K562 (cell line): ENCODE measurements around the gene MUCL1. TPM values are rescaled to one million over a fixed set of nuclear protein-coding genes. Genes with fewer than 3 reads are reported as not detected.

ENCODE experiments used
- ATAC-seq: fragments of 200-7000 bp; cut with Tn5 transposase; 3 replicates; pipeline ENCODE4 v1.9.1; 2020; ENCODE audit warnings: moderate library complexity
- BruUV-seq: library from RNA; stranded (reverse); fragments of 400-500 nt; replicated peaks from 2 replicates; lab custom pipeline; 2021; lab: Mats Ljungman, UMichigan
- CTCF ChIA-PET: fragments of 300-600 bp; formaldehyde crosslinking; extraction: SDS; loops from one replicate; lab custom pipeline; 2021; ENCODE audit warnings: low intra/inter-chr PET ratio; lab: Yijun Ruan, JAX
- POLR2A ChIA-PET: fragments of 300-600, 350-650 bp; sonication (Branson Sonifier 250); formaldehyde crosslinking; extraction: SDS; loops from one replicate; lab custom pipeline; 2021; ENCODE audit warnings: antibody characterized with exemption, inconsistent platforms; lab: Yijun Ruan, JAX
- DNase-seq, 4 experiments: peaks; one replicate each; pipeline versions ENCODE4 v3.0.0 to v3.0.0-alpha.2; 2011 to 2018; ENCODE audit warnings: low spot score in 3 of 4, mixed read lengths in 3 of 4; ENCODE audit errors: extremely low read depth in 1 of 4
- FAIRE-seq: peaks from 2 replicates; lab custom pipeline; 2011; peaks lifted over from hg19 to GRCh38; lab: Jason Lieb, UNC
- H2AFZ ChIP-seq: 2 replicates; pipeline ENCODE4 v1.6.0; 2011; ENCODE audit warnings: low read depth, low read length, control low read depth, inconsistent platforms
- H3K27ac ChIP-seq: fragments of 200-600 bp; 3 replicates; pipeline ENCODE4 v1.8.0; 2011; ENCODE audit warnings: low read depth, mild to moderate bottlenecking, control low read depth, inconsistent platforms, low read length, moderate library complexity, mixed read lengths; ENCODE audit errors: extremely low read depth
- H3K27me3 ChIP-seq, 2 experiments: fragments of 300-600 bp in 1 of 2; 2 replicates in 1 of 2; 3 replicates in 1 of 2; pipeline versions ENCODE4 v1.6.0 to v1.8.0; 2011; ENCODE audit warnings: inconsistent platforms in 2 of 2, low read length in 2 of 2, mild to moderate bottlenecking in 1 of 2, mixed read lengths in 1 of 2, moderate library complexity in 1 of 2; ENCODE audit not compliant: control insufficient read depth in 2 of 2, insufficient read depth in 2 of 2
- H3K36me3 ChIP-seq: fragments of 300-600 bp; 3 replicates; pipeline ENCODE4 v1.8.0; 2011; ENCODE audit warnings: mild to moderate bottlenecking, low read length, inconsistent platforms; ENCODE audit not compliant: control insufficient read depth, insufficient read depth
- H3K4me1 ChIP-seq, 2 experiments: fragments of 200-600 bp in 1 of 2; replicated peaks in 1 of 2; 2 replicates in 1 of 2; 3 replicates in 1 of 2; pipeline versions ENCODE4 v1.5.1 to v1.8.0; 2011; ENCODE audit warnings: inconsistent platforms in 2 of 2, low read length in 2 of 2, mild to moderate bottlenecking in 1 of 2, mixed read lengths in 1 of 2, moderate library complexity in 1 of 2; ENCODE audit not compliant: control insufficient read depth in 2 of 2, insufficient read depth in 2 of 2
- H3K4me2 ChIP-seq: 2 replicates; pipeline ENCODE4 v1.6.1; 2011; ENCODE audit warnings: low read length, control low read depth, inconsistent platforms, mixed read lengths; ENCODE audit not compliant: insufficient read depth
- H3K4me3 ChIP-seq: fragments of 200-600 bp; sonication (generic), shearing (Covaris generic); 2 replicates; pipeline ENCODE4 v1.5.1; 2016; ENCODE audit warnings: control low read depth, inconsistent platforms
- H3K79me2 ChIP-seq: fragments of 200-600 bp; 3 replicates; pipeline ENCODE4 v1.8.0; 2011; ENCODE audit warnings: low read length, inconsistent platforms; ENCODE audit not compliant: control insufficient read depth, insufficient read depth
- H3K9ac ChIP-seq, 2 experiments: 2 replicates each; pipeline versions ENCODE4 v1.6.0 to v1.6.1; 2011; ENCODE audit warnings: low read depth in 2 of 2, low read length in 2 of 2, control low read depth in 1 of 2, inconsistent platforms in 1 of 2, mild to moderate bottlenecking in 1 of 2, mixed read lengths in 1 of 2; ENCODE audit not compliant: insufficient read depth in 1 of 2
- H3K9me1 ChIP-seq: one replicate; pipeline ENCODE4 v1.6.0; 2011; ENCODE audit warnings: inconsistent platforms, mild to moderate bottlenecking, low read length, moderate library complexity; ENCODE audit not compliant: control insufficient read depth, insufficient read depth
- H3K9me3 ChIP-seq: replicated peaks from 2 replicates; pipeline ENCODE4 v1.5.1; 2011; ENCODE audit warnings: low read depth, low read length, inconsistent platforms; ENCODE audit not compliant: control insufficient read depth, insufficient read depth
- H4K20me1 ChIP-seq: replicated peaks from 2 replicates; pipeline ENCODE4 v1.6.1; 2011; ENCODE audit warnings: low read length, inconsistent platforms, mixed read lengths; ENCODE audit not compliant: control insufficient read depth, insufficient read depth
- ATF4 ChIP-seq: fragments of 450-650 bp; formaldehyde crosslinking; IDR thresholded peaks from 2 replicates; pipeline ENCODE4 v1.4.0; 2022; ENCODE audit warnings: mild to moderate bottlenecking, moderate library complexity
- BACH1 ChIP-seq: fragments of 200-800 bp; sonication (Bioruptor generic); IDR thresholded peaks from 2 replicates; pipeline ENCODE4 v1.6.1; 2016; ENCODE audit warnings: missing genetic modification characterization, missing compliant biosample characterization
- E2F8 ChIP-seq: fragments of 450-650 bp; IDR thresholded peaks from 2 replicates; pipeline ENCODE4 v1.7.1; 2018; ENCODE audit warnings: mild to moderate bottlenecking, low read depth; ENCODE audit not compliant: partially characterized antibody
- OTX1 ChIP-seq: fragments of 450-650 bp; formaldehyde crosslinking; IDR thresholded peaks from 2 replicates; pipeline ENCODE4 v1.4.0; 2022; ENCODE audit warnings: mild to moderate bottlenecking
- POLR2A ChIP-seq: fragments of 450-650 bp; conservative IDR thresholded peaks from 2 replicates; pipeline ENCODE4 v1.6.1; 2016
- SMC3 ChIP-seq: conservative IDR thresholded peaks from 2 replicates; pipeline ENCODE4 v1.6.1; 2011; ENCODE audit warnings: low read depth, low read length, improper control_type of control experiment; ENCODE audit not compliant: insufficient read depth
- ZBTB26 ChIP-seq: fragments of 450-650 bp; formaldehyde crosslinking; IDR thresholded peaks from 2 replicates; pipeline ENCODE4 v1.4.0; 2022; ENCODE audit warnings: missing genetic modification characterization
- ZKSCAN3 ChIP-seq: fragments of 250-450 bp; sonication (Bioruptor Pico); IDR thresholded peaks from 2 replicates; pipeline ENCODE4 v1.4.0; 2020
- ZNF263 ChIP-seq: sonication (generic); formaldehyde crosslinking; IDR thresholded peaks from 2 replicates; pipeline ENCODE4 v1.8.0; 2022; ENCODE audit warnings: mild to moderate bottlenecking, missing genetic modification reagents, borderline replicate concordance
- ZNF589 ChIP-seq: fragments of 200-800 bp; sonication (Bioruptor generic); IDR thresholded peaks from 2 replicates; pipeline ENCODE4 v1.6.1; 2016; ENCODE audit warnings: low read depth, missing genetic modification characterization, missing compliant biosample characterization
- ZNF696 ChIP-seq: fragments of 250-450 bp; sonication (Bioruptor Pico); conservative IDR thresholded peaks from 2 replicates; pipeline ENCODE4 v1.4.0; 2020; ENCODE audit warnings: mild to moderate bottlenecking, moderate library complexity
- ZNF75A ChIP-seq: fragments of 450-650 bp; formaldehyde crosslinking; IDR thresholded peaks from 2 replicates; pipeline ENCODE4 v1.4.0; 2020; ENCODE audit warnings: mild to moderate bottlenecking
- in situ Hi-C: fragments of 300-500 bp; cut with MboI; formaldehyde crosslinking; loops from 4 replicates; pipeline ENCODE4 v1.15.0; 2018; ENCODE audit warnings: inconsistent platforms, mixed read lengths
- intact Hi-C: fragments of 100-400 bp; cut with micrococcal nuclease; formaldehyde crosslinking; loops from 2 replicates; pipeline ENCODE4 v1.14.2; 2022
- polyA plus RNA-seq, 8 experiments: library from polyadenylated mRNA; depleted of rRNA in 4 of 8; stranded (reverse) in 5 of 8; unstranded in 3 of 8; fragments of >200 nt; fragmentation: Nextera tagmentation in 2 of 8; fragmentation: Illumina TruSeq in 1 of 8; extraction: Ambion mirVana in 2 of 8; extraction: Trizol in 1 of 8; gene quantifications; 2 replicates each; pipeline versions ENCODE4 v1.2.1 to v1.2.3, GENCODE V29; 2011 to 2014; ENCODE audit warnings: inconsistent platforms in 1 of 8, missing spikeins in 1 of 8
- total RNA-seq, 7 experiments: library from RNA; depleted of rRNA in 6 of 7; stranded (reverse); fragments of >200 nt in 6 of 7; fragmentation: Illumina TruSeq in 2 of 7; extraction: Trizol in 2 of 7; gene quantifications; 2 replicates each; pipeline versions ENCODE4 v1.2.1 to v1.2.3, GENCODE V29; 2011 to 2021; ENCODE audit warnings: low replicate concordance in 1 of 7
- TF ChIP-seq, protein P1 (sequence below): fragments of 250-450 bp; sonication (Bioruptor Pico); IDR thresholded peaks from 2 replicates; pipeline ENCODE4 v1.8.0; 2022; ENCODE audit warnings: moderate library complexity, mild to moderate bottlenecking, inconsistent platforms

The MUCL1 gene
- total and polyA plus RNA-seq, 9 of the 15 experiments (the other 6 are each of a cell fraction or from before 2014, with no cell fraction given), result not detected

- TF ChIP-seq ZBTB26, result no peak
- TF ChIP-seq, protein P1, sequence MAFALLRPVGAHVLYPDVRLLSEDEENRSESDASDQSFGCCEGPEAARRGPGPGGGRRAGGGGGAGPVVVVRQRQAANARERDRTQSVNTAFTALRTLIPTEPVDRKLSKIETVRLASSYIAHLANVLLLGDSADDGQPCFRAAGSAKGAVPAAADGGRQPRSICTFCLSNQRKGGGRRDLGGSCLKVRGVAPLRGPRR (CRISPR knock-in tag), result no peak
- no peak for TF ChIP-seq POLR2A
- peak; percentile 95 for TF ChIP-seq ZNF589
- TF ChIP-seq E2F8, result no peak
- TF ChIP-seq ZNF263 (CRISPR knock-in tag), result 0 out of 2 replicates have a peak, but pooled peaks have one; percentile 38
- no peak for TF ChIP-seq BACH1 (tag)
Observed at GRCh38 chr12:54879150-54879549, 24.8 kb downstream of the MUCL1 start (continued).

DNA sequence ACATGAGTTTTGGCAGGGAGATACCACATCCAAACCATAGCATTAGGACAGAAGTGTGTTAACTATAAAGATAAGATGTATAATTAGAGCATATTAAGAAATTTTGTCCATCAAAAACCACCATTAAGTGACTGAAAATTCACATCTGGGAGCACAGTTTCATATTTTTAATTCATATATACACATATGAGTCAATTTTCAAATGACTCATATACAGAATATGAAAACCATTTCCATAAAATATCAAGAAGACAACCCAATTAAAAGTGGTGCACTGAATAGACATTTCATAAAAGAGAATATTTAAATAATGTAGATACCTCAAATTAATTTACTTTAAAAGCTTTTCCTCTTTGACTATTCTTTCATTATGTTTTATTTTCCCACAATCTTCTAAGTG lies 25.3 kb downstream of the MUCL1 start:
- H2AFZ ChIP-seq, result no peak overlapping the region
- FAIRE-seq (no peak), DNase-seq (no peak), ATAC-seq (no peak)
- intact Hi-C loops (no loop called here), in situ Hi-C loops (no loop called here)
- H3K36me3 ChIP-seq, result no peaks in the 10 kb centered on the region
- CTCF ChIA-PET, result no interaction called here
- BruUV-seq, result no TSS peak
- no peaks in the 10 kb centered on the region for H3K9me3 ChIP-seq
- no peak overlapping the region for H3K4me2 ChIP-seq
- no peaks in the 10 kb centered on the region for H4K20me1 ChIP-seq
- H3K4me1 ChIP-seq, result no peaks in the 10 kb centered on the region
- no peaks in the 10 kb centered on the region for H3K79me2 ChIP-seq
- no peak overlapping the region for H3K9ac ChIP-seq
- no peak overlapping the region for H3K27ac ChIP-seq
- no peak overlapping the region for H3K4me3 ChIP-seq
- no peaks in the 10 kb centered on the region for H3K9me1 ChIP-seq
- POLR2A ChIA-PET, result interaction anchor here (0.6 kb wide), 1 partner anchor 315 kb away, joined by 3 read pairs; no protein-coding TSS in a partner anchor
- H3K27me3 ChIP-seq, result no peaks in the 10 kb centered on the region
- TF ChIP-seq SMC3 (no peak), ZNF75A (CRISPR knock-in tag) (no peak), OTX1 (CRISPR knock-in tag) (no peak), ATF4 (CRISPR knock-in tag) (no peak), ZNF696 (CRISPR knock-in tag) (no peak), ZKSCAN3 (CRISPR knock-in tag) (no peak)
